Measurements from ENCODE around the gene KCNQ1.

The KCNQ1 gene

GRCh38 chr11:2577031-2577990, 132.5 kb downstream of the KCNQ1 start:
- FAIRE-seq (no peak), DNase-seq (ENCODE audit: insufficient read length, low spot score) (no peak)

- no peak for FAIRE-seq
- DNase-seq (ENCODE audit: insufficient read length, low spot score), result no peak
Measured at GRCh38 chr11:2577991-2578928, 133.5 kb downstream of the KCNQ1 start.

- FAIRE-seq (no peak), DNase-seq (ENCODE audit: insufficient read length, low spot score) (no peak)
Measured at GRCh38 chr11:2578929-2579270, 134.1 kb downstream of the KCNQ1 start.

- FAIRE-seq, result no peak
Measured at GRCh38 chr11:2579315-2580060, 134.7 kb downstream of the KCNQ1 start.

GRCh38 chr11:2580061-2580421, 135.2 kb downstream of the KCNQ1 start:
- FAIRE-seq (no peak), DNase-seq (ENCODE audit: insufficient read length, low spot score) (no peak)

More at GRCh38 chr11:2579315-2580060, 134.7 kb downstream of the KCNQ1 start:
- no peak for DNase-seq (ENCODE audit: insufficient read length, low spot score)

- no peak for DNase-seq (ENCODE audit: insufficient read length, low spot score)
- FAIRE-seq, result no peak
Measured at GRCh38 chr11:2580571-2581001, 135.8 kb downstream of the KCNQ1 start.

GRCh38 chr11:2581151-2581930, 136.5 kb downstream of the KCNQ1 start:
- DNase-seq (ENCODE audit: insufficient read length, low spot score), result no peak
- no peak for FAIRE-seq

- DNase-seq (ENCODE audit: insufficient read length, low spot score) (no peak), FAIRE-seq (no peak)
Measured at GRCh38 chr11:2581931-2582350, 137.1 kb downstream of the KCNQ1 start.

- DNase-seq (ENCODE audit: insufficient read length, low spot score), result no peak
- no peak for FAIRE-seq
Measured at GRCh38 chr11:2582351-2582945, 137.6 kb downstream of the KCNQ1 start.

GRCh38 chr11:2582946-2583604, 138.3 kb downstream of the KCNQ1 start:
- DNase-seq (ENCODE audit: insufficient read length, low spot score) (no peak), FAIRE-seq (no peak)

- no peak for DNase-seq (ENCODE audit: insufficient read length, low spot score)
- FAIRE-seq, result no peak
Measured at GRCh38 chr11:2583605-2583958, 138.8 kb downstream of the KCNQ1 start.

GRCh38 chr11:2584434-2584811, 139.6 kb downstream of the KCNQ1 start:
- FAIRE-seq (peak; percentile 97), DNase-seq (ENCODE audit: insufficient read length, low spot score) (no peak)

- DNase-seq (ENCODE audit: insufficient read length, low spot score) (no peak), FAIRE-seq (no peak)
Measured at GRCh38 chr11:2584812-2585565, 140.2 kb downstream of the KCNQ1 start.

- no peak for FAIRE-seq
Measured at GRCh38 chr11:2585566-2586086, 140.8 kb downstream of the KCNQ1 start.

GRCh38 chr11:2586087-2586792, 141.4 kb downstream of the KCNQ1 start:
- DNase-seq (ENCODE audit: insufficient read length, low spot score) (no peak), FAIRE-seq (no peak)

More at GRCh38 chr11:2585566-2586086, 140.8 kb downstream of the KCNQ1 start:
- DNase-seq (ENCODE audit: insufficient read length, low spot score), result no peak

- FAIRE-seq (no peak), DNase-seq (ENCODE audit: insufficient read length, low spot score) (no peak)
Measured at GRCh38 chr11:2586793-2587131, 142.0 kb downstream of the KCNQ1 start.

- no peak for FAIRE-seq
- DNase-seq (ENCODE audit: insufficient read length, low spot score), result no peak
Measured at GRCh38 chr11:2587132-2587930, 142.5 kb downstream of the KCNQ1 start.

Data from HTR-8/SVneo (cell line).